ENCODE measurements around the gene IFFO2. TPM values are rescaled to one million over a fixed set of nuclear protein-coding genes. Genes with fewer than 3 reads are reported as not detected.
A peak's percentile ranks its signal among the peaks of the same experiment; 100 is the strongest.

IFFO2 gene
- total RNA-seq, 1 donor from 2014 or later, result 6.8 TPM

- H3K4me3 Mint-ChIP-seq (ENCODE audit: unreplicated experiment), result peak overlapping the region; percentile 98
Measured at GRCh38 chr1:18901952-18902522, 54.4 kb downstream of the IFFO2 start.

GRCh38 chr1:18901147-18901951 lies 55.1 kb downstream of the IFFO2 start:
- TF ChIP-seq CTCF (IDR thresholded peaks at IDR 0.05), result no peak
- Mint-ChIP-seq H3K9me3 (ENCODE audit: unreplicated experiment) (no peaks in the 10 kb centered on the region), H3K27ac (ENCODE audit: unreplicated experiment) (peak overlapping the region; percentile 96), H3K4me3 (ENCODE audit: unreplicated experiment) (peak overlapping the region; percentile 98), H3K36me3 (ENCODE audit: unreplicated experiment) (no peaks in the 10 kb centered on the region), H3K27me3 (ENCODE audit: unreplicated experiment) (no peaks in the 10 kb centered on the region), H3K4me1 (ENCODE audit: unreplicated experiment) (peaks cover 17% of the 10 kb centered on the region)
- DNase-seq (ENCODE audit: extremely low spot score, unreplicated experiment), result no peak

More at GRCh38 chr1:18901952-18902522, 54.4 kb downstream of the IFFO2 start:
- TF ChIP-seq CTCF (IDR thresholded peaks at IDR 0.05), result no peak
- Mint-ChIP-seq H3K4me1 (ENCODE audit: unreplicated experiment) (peaks cover 19% of the 10 kb centered on the region), H3K36me3 (ENCODE audit: unreplicated experiment) (no peaks in the 10 kb centered on the region), H3K27me3 (ENCODE audit: unreplicated experiment) (no peaks in the 10 kb centered on the region), H3K27ac (ENCODE audit: unreplicated experiment) (peak overlapping the region; percentile 99), H3K9me3 (ENCODE audit: unreplicated experiment) (no peaks in the 10 kb centered on the region)
- no peak for DNase-seq (ENCODE audit: extremely low spot score, unreplicated experiment)

GRCh38 chr1:18900303-18900841 lies 56.1 kb downstream of the IFFO2 start:
- Mint-ChIP-seq H3K9me3 (ENCODE audit: unreplicated experiment) (no peaks in the 10 kb centered on the region), H3K27me3 (ENCODE audit: unreplicated experiment) (no peaks in the 10 kb centered on the region), H3K27ac (ENCODE audit: unreplicated experiment) (no peak overlapping the region), H3K4me1 (ENCODE audit: unreplicated experiment) (peaks cover 17% of the 10 kb centered on the region), H3K4me3 (ENCODE audit: unreplicated experiment) (no peak overlapping the region), H3K36me3 (ENCODE audit: unreplicated experiment) (no peaks in the 10 kb centered on the region)
- TF ChIP-seq CTCF (IDR thresholded peaks at IDR 0.05), result no peak
- no peak for DNase-seq (ENCODE audit: extremely low spot score, unreplicated experiment)

- Mint-ChIP-seq H3K4me3 (ENCODE audit: unreplicated experiment) (no peak overlapping the region), H3K36me3 (ENCODE audit: unreplicated experiment) (peaks cover 1% of the 10 kb centered on the region)
Measured at GRCh38 chr1:18899363-18900049, 57.0 kb downstream of the IFFO2 start.

More at GRCh38 chr1:18899363-18900049, 57.0 kb downstream of the IFFO2 start:
- Mint-ChIP-seq H3K9me3 (ENCODE audit: unreplicated experiment) (no peaks in the 10 kb centered on the region), H3K27ac (ENCODE audit: unreplicated experiment) (no peak overlapping the region), H3K27me3 (ENCODE audit: unreplicated experiment) (no peaks in the 10 kb centered on the region), H3K4me1 (ENCODE audit: unreplicated experiment) (peaks cover 21% of the 10 kb centered on the region)
- no peak for TF ChIP-seq CTCF (IDR thresholded peaks at IDR 0.05)
- DNase-seq (ENCODE audit: extremely low spot score, unreplicated experiment), result no peak
